Progenitor cell of endocrine pancreas (in vitro differentiated cells): ENCODE data around the gene RCBTB1. TPM values are rescaled to one million over a fixed set of nuclear protein-coding genes. Genes with fewer than 3 reads are reported as not detected.
"Not testable (repeated sequence)": the region's sequence is repeated elsewhere in the genome, so short reads cannot be mapped to it uniquely, and the experiment has no call there.

Experiments used
- DNase-seq: peaks from one replicate; pipeline ENCODE4 v3.0.0; 2021; ENCODE audit warnings: low spot score; ENCODE audit not compliant: unreplicated experiment
- H3K27ac Mint-ChIP-seq: 2 replicates; pipeline ENCODE4 v1.8.0; 2021; ENCODE audit warnings: mild to moderate bottlenecking, moderate library complexity, mixed read lengths
- H3K27me3 Mint-ChIP-seq: 2 replicates; pipeline ENCODE4 v1.8.0; 2021; ENCODE audit warnings: mixed read lengths
- H3K36me3 Mint-ChIP-seq: 2 replicates; pipeline ENCODE4 v1.8.0; 2022; ENCODE audit warnings: mixed read lengths; ENCODE audit not compliant: insufficient read depth
- H3K4me1 Mint-ChIP-seq: 2 replicates; pipeline ENCODE4 v1.8.0; 2021; ENCODE audit warnings: low read depth, mixed read lengths
- H3K4me3 Mint-ChIP-seq: 2 replicates; pipeline ENCODE4 v1.8.0; 2021; ENCODE audit warnings: low read depth, mild to moderate bottlenecking, moderate library complexity, mixed read lengths
- H3K9me3 Mint-ChIP-seq: 2 replicates; pipeline ENCODE4 v1.8.0; 2021; ENCODE audit warnings: low read depth, mixed read lengths
- CTCF ChIP-seq: fragments of 200-600 bp; sonication (generic); IDR thresholded peaks from one replicate; pipeline ENCODE4 v1.5.0; 2021; ENCODE audit warnings: antibody characterized with exemption, mild to moderate bottlenecking; ENCODE audit not compliant: unreplicated experiment
- total RNA-seq: library from RNA; stranded (reverse); gene quantifications from 2 replicates; pipeline ENCODE4 v1.2.1, GENCODE V29; 2021

RCBTB1 gene
- total RNA-seq, 1 donor from 2014 or later: 29.8 TPM

GRCh38 chr13:49571299-49572240 lies 13.8 kb downstream of the RCBTB1 start:
- TF ChIP-seq CTCF: no peak
- no peaks in the 10 kb centered on the region for H3K27me3 Mint-ChIP-seq
- DNase-seq: no peak
- peaks cover 11% of the 10 kb centered on the region for H3K36me3 Mint-ChIP-seq
- no peak overlapping the region for H3K27ac Mint-ChIP-seq
- peaks cover under 1% of the 10 kb centered on the region for H3K9me3 Mint-ChIP-seq
- no peak overlapping the region for H3K4me3 Mint-ChIP-seq
- peaks cover 2% of the 10 kb centered on the region for H3K4me1 Mint-ChIP-seq

DNA sequence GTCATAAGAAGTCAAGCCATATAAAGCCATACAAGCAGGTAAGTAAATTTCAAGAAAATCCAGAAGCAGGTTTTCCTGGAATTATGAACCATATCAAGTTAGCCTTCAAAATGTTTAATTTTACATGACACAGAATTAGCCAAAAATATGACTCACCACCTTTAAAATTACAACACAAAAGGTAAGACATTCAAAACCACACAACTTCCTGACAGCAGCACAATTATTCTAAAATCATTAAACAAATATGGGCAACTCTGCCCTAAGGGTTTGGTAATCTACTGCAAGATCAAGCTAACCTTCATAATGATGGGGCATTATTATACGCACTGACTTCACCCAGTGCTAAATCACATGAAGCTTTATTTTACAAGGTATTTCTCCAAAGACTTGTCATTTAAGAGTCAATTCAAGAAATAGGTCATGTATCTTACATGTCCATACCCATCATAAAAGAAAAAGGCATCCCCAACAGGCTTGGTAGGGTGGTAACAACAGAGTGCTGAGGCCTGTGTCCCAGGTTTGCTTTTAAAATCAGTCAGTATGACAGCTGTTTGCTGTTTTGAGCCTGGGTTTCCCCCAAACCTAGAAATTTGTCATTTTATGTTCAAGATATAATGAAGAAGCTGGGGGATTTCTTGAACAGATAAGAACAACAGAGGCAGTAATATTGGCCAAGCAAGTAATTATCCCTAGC lies 15.2 kb downstream of the RCBTB1 start:
- H3K9me3 Mint-ChIP-seq: peaks cover 3% of the 10 kb centered on the region
- no peaks in the 10 kb centered on the region for H3K27me3 Mint-ChIP-seq
- no peak for DNase-seq
- H3K27ac Mint-ChIP-seq: no peak overlapping the region
- H3K4me3 Mint-ChIP-seq: no peak overlapping the region
- peaks cover 2% of the 10 kb centered on the region for H3K4me1 Mint-ChIP-seq
- peaks cover 15% of the 10 kb centered on the region for H3K36me3 Mint-ChIP-seq
- no peak for TF ChIP-seq CTCF

- Mint-ChIP-seq H3K4me1 (peaks cover 2% of the 10 kb centered on the region), H3K9me3 (peaks cover 3% of the 10 kb centered on the region), H3K4me3 (no peak overlapping the region), H3K27ac (no peak overlapping the region), H3K27me3 (peaks cover 6% of the 10 kb centered on the region), H3K36me3 (peaks cover 20% of the 10 kb centered on the region)
- DNase-seq: no peak
- TF ChIP-seq CTCF: no peak
Observed at GRCh38 chr13:49567491-49567890, 17.9 kb downstream of the RCBTB1 start.

DNA sequence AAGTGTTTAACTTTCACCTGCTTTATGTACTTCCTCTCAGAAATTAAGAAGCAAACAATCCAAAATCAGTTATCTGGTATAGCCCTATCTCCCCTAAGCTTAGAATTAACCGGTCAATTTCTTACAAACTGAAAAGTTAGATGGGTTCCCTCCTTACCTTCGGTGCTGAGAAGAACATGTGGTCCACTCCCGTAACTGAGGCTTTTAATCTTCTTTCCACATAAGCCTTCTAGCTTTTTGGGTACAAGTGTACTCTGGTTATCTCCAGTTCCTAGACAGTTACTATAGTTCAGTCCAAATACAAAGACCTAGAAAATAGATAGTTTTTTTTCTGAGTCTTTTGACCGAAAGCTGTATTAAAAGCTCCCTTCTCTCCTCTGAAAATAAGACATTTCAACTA lies 18.9 kb downstream of the RCBTB1 start:
- no peak for DNase-seq
- H3K27me3 Mint-ChIP-seq: peaks cover 6% of the 10 kb centered on the region
- H3K4me1 Mint-ChIP-seq: peaks cover 3% of the 10 kb centered on the region
- peaks cover 20% of the 10 kb centered on the region for H3K36me3 Mint-ChIP-seq
- no peak overlapping the region for H3K27ac Mint-ChIP-seq
- H3K9me3 Mint-ChIP-seq: peaks cover 3% of the 10 kb centered on the region
- H3K4me3 Mint-ChIP-seq: no peak overlapping the region
- no peak for TF ChIP-seq CTCF

DNA sequence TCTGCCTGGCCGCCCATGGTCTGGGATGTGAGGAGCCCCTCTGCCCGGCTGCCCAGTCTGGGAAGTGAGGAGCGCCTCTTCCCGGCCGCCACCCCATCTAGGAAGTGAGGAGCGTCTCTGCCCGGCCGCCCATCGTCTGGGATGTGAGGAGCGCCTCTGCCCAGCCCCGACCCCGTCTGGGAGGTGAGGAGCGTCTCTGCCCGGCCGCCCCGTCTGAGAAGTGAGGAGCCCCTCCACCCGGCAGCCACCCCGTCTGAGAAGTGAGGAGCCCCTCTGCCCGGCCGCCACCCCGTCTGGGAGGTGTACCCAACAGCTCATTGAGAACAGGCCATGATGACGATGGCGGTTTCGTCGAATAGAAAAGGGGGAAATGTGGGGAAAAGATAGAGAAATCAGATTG lies 19.9 kb downstream of the RCBTB1 start:
- DNase-seq, H3K27ac Mint-ChIP-seq, H3K4me3 Mint-ChIP-seq, H3K9me3 Mint-ChIP-seq: not testable (repeated sequence)
- Mint-ChIP-seq H3K36me3 (peaks cover 21% of the 10 kb centered on the region), H3K4me1 (peaks cover 13% of the 10 kb centered on the region), H3K27me3 (peaks cover 12% of the 10 kb centered on the region)
